ENCODE measurements around the gene MYZAP.

DNA sequence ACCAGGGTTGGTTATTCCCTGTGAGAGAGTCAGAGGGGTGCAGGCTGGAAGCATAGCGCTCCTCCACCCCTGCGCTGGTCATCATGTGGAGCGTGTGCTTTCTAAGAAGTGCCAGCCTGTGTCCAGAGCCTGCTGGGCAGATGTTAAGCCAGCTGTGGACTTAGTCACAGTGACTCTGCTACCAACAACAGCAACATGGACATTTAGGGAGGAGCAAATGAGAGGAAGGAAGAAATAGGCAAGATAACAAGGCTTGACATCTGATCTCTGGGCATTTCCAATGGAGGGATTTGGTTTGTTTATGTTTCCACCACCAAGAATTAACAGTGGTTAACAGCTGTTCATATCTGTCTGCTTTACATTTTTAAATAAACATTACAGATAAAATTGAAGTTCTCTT is 36.4 kb upstream of the MYZAP start:
- TF ChIP-seq, protein P1, sequence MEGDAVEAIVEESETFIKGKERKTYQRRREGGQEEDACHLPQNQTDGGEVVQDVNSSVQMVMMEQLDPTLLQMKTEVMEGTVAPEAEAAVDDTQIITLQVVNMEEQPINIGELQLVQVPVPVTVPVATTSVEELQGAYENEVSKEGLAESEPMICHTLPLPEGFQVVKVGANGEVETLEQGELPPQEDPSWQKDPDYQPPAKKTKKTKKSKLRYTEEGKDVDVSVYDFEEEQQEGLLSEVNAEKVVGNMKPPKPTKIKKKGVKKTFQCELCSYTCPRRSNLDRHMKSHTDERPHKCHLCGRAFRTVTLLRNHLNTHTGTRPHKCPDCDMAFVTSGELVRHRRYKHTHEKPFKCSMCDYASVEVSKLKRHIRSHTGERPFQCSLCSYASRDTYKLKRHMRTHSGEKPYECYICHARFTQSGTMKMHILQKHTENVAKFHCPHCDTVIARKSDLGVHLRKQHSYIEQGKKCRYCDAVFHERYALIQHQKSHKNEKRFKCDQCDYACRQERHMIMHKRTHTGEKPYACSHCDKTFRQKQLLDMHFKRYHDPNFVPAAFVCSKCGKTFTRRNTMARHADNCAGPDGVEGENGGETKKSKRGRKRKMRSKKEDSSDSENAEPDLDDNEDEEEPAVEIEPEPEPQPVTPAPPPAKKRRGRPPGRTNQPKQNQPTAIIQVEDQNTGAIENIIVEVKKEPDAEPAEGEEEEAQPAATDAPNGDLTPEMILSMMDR (conservative IDR thresholded peaks at IDR 0.05; ENCODE audit: low read depth in 2 of 2): no peak
- TF ChIP-seq POLR2AphosphoS5 (IDR thresholded peaks at IDR 0.05; ENCODE audit: low read depth) (no peak), NANOG (IDR thresholded peaks at IDR 0.05; ENCODE audit: borderline replicate concordance) (no peak), EZH2 (IDR thresholded peaks at IDR 0.05; ENCODE audit: low read depth, unreplicated experiment) (no peak), EZH2phosphoT487 (IDR thresholded peaks at IDR 0.05; ENCODE audit: unreplicated experiment) (no peak), ZNF331 (CRISPR knock-in tag; IDR thresholded peaks at IDR 0.05; ENCODE audit: low read depth) (no peak), CREB1 (CRISPR knock-in tag; IDR thresholded peaks at IDR 0.05; ENCODE audit: low read depth) (no peak), STAT1 (IDR thresholded peaks at IDR 0.05; ENCODE audit: unreplicated experiment) (no peak), JUNB (IDR thresholded peaks at IDR 0.05; ENCODE audit: unreplicated experiment) (no peak)
- TF ChIP-seq, protein P2, sequence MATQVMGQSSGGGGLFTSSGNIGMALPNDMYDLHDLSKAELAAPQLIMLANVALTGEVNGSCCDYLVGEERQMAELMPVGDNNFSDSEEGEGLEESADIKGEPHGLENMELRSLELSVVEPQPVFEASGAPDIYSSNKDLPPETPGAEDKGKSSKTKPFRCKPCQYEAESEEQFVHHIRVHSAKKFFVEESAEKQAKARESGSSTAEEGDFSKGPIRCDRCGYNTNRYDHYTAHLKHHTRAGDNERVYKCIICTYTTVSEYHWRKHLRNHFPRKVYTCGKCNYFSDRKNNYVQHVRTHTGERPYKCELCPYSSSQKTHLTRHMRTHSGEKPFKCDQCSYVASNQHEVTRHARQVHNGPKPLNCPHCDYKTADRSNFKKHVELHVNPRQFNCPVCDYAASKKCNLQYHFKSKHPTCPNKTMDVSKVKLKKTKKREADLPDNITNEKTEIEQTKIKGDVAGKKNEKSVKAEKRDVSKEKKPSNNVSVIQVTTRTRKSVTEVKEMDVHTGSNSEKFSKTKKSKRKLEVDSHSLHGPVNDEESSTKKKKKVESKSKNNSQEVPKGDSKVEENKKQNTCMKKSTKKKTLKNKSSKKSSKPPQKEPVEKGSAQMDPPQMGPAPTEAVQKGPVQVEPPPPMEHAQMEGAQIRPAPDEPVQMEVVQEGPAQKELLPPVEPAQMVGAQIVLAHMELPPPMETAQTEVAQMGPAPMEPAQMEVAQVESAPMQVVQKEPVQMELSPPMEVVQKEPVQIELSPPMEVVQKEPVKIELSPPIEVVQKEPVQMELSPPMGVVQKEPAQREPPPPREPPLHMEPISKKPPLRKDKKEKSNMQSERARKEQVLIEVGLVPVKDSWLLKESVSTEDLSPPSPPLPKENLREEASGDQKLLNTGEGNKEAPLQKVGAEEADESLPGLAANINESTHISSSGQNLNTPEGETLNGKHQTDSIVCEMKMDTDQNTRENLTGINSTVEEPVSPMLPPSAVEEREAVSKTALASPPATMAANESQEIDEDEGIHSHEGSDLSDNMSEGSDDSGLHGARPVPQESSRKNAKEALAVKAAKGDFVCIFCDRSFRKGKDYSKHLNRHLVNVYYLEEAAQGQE (IDR thresholded peaks at IDR 0.05; ENCODE audit: unreplicated experiment): no peak
- TF ChIP-seq, protein P3, sequence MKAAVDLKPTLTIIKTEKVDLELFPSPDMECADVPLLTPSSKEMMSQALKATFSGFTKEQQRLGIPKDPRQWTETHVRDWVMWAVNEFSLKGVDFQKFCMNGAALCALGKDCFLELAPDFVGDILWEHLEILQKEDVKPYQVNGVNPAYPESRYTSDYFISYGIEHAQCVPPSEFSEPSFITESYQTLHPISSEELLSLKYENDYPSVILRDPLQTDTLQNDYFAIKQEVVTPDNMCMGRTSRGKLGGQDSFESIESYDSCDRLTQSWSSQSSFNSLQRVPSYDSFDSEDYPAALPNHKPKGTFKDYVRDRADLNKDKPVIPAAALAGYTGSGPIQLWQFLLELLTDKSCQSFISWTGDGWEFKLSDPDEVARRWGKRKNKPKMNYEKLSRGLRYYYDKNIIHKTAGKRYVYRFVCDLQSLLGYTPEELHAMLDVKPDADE (IDR thresholded peaks at IDR 0.05): no peak
